SK-N-SH treated with all-trans-retinoic acid at 6 μM for 48 hours (cell line): ENCODE measurements around the gene TIPARP.

Experiments
- ARNTL ChIP-seq: fragments of 450-650 bp; formaldehyde crosslinking; IDR thresholded peaks from 2 replicates; pipeline ENCODE4 v1.5.0; 2020; ENCODE audit warnings: low read depth, mild to moderate bottlenecking, moderate library complexity, borderline replicate concordance
- CSDC2 ChIP-seq: fragments of 250-450 bp; sonication (Bioruptor Pico); IDR thresholded peaks from 2 replicates; pipeline ENCODE4 v1.5.0; 2020; ENCODE audit warnings: mild to moderate bottlenecking, moderate library complexity
- ESRRG ChIP-seq: fragments of 250-450 bp; sonication (Bioruptor Pico); IDR thresholded peaks from 2 replicates; pipeline ENCODE4 v1.6.1; 2021; ENCODE audit warnings: mild to moderate bottlenecking
- GLIS3 ChIP-seq: fragments of 250-450 bp; sonication (Bioruptor Pico); IDR thresholded peaks from 2 replicates; pipeline ENCODE4 v1.5.0; 2020; ENCODE audit warnings: mild to moderate bottlenecking, moderate library complexity
- OSR1 ChIP-seq: fragments of 250-450 bp; sonication (Bioruptor Pico); IDR thresholded peaks from 2 replicates; pipeline ENCODE4 v1.8.0; 2022; ENCODE audit warnings: moderate library complexity, mild to moderate bottlenecking, inconsistent platforms
- POU6F1 ChIP-seq: fragments of 250-450 bp; sonication (Bioruptor Pico); IDR thresholded peaks from 2 replicates; pipeline ENCODE4 v1.8.0; 2021; ENCODE audit warnings: low read depth, mild to moderate bottlenecking, moderate library complexity, borderline replicate concordance
- TOX ChIP-seq: fragments of 250-450 bp; sonication (Bioruptor Pico); IDR thresholded peaks from 2 replicates; pipeline ENCODE4 v1.8.0; 2021; ENCODE audit warnings: mild to moderate bottlenecking, moderate library complexity, borderline replicate concordance
- ZFP3 ChIP-seq: fragments of 250-450 bp; sonication (Bioruptor Pico); IDR thresholded peaks from 2 replicates; pipeline ENCODE4 v1.5.0; 2020; ENCODE audit warnings: mild to moderate bottlenecking, moderate library complexity
- ZNF8 ChIP-seq: fragments of 450-650 bp; formaldehyde crosslinking; IDR thresholded peaks from 2 replicates; pipeline ENCODE4 v1.5.0; 2020; ENCODE audit warnings: mild to moderate bottlenecking, moderate library complexity
- TF ChIP-seq, protein P1 (sequence below): fragments of 250-450 bp; sonication (Bioruptor Pico); IDR thresholded peaks from 2 replicates; pipeline ENCODE4 v1.8.0; 2020; ENCODE audit warnings: mild to moderate bottlenecking, moderate library complexity, borderline replicate concordance

- TF ChIP-seq POU6F1 (CRISPR knock-in tag) (no peak), ESRRG (CRISPR knock-in tag) (no peak), ZNF8 (CRISPR knock-in tag) (no peak), ARNTL (CRISPR knock-in tag) (no peak), GLIS3 (CRISPR knock-in tag) (no peak), ZFP3 (no peak), TOX (CRISPR knock-in tag) (no peak), CSDC2 (no peak), OSR1 (no peak)
- TF ChIP-seq, protein P1, sequence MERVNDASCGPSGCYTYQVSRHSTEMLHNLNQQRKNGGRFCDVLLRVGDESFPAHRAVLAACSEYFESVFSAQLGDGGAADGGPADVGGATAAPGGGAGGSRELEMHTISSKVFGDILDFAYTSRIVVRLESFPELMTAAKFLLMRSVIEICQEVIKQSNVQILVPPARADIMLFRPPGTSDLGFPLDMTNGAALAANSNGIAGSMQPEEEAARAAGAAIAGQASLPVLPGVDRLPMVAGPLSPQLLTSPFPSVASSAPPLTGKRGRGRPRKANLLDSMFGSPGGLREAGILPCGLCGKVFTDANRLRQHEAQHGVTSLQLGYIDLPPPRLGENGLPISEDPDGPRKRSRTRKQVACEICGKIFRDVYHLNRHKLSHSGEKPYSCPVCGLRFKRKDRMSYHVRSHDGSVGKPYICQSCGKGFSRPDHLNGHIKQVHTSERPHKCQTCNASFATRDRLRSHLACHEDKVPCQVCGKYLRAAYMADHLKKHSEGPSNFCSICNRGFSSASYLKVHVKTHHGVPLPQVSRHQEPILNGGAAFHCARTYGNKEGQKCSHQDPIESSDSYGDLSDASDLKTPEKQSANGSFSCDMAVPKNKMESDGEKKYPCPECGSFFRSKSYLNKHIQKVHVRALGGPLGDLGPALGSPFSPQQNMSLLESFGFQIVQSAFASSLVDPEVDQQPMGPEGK (CRISPR knock-in tag) = no peak
Measured at GRCh38 chr3:156721687-156722618, 47.6 kb downstream of the TIPARP start.
